SK-N-SH treated with all-trans-retinoic acid at 6 μM for 48 hours (cell line): Measurements from ENCODE around the gene RIC8B.

Source experiments
- BACH2 ChIP-seq: fragments of 250-450 bp; sonication (Bioruptor Pico); IDR thresholded peaks from 2 replicates; pipeline ENCODE4 v1.9.0; 2021; ENCODE audit warnings: mild to moderate bottlenecking, borderline replicate concordance
- ZC3H10 ChIP-seq: fragments of 250-450 bp; sonication (Bioruptor Pico); IDR thresholded peaks from 2 replicates; pipeline ENCODE4 v1.5.1; 2021; ENCODE audit warnings: mild to moderate bottlenecking, moderate library complexity
- ZFP3 ChIP-seq: fragments of 250-450 bp; sonication (Bioruptor Pico); IDR thresholded peaks from 2 replicates; pipeline ENCODE4 v1.5.0; 2020; ENCODE audit warnings: mild to moderate bottlenecking, moderate library complexity
- ZNF565 ChIP-seq: fragments of 450-650 bp; formaldehyde crosslinking; conservative IDR thresholded peaks from 2 replicates; pipeline ENCODE4 v1.5.0; 2020; ENCODE audit warnings: low read depth, mild to moderate bottlenecking, moderate library complexity
- ZNF70 ChIP-seq: fragments of 450-650 bp; formaldehyde crosslinking; IDR thresholded peaks from 2 replicates; pipeline ENCODE4 v1.5.0; 2020; ENCODE audit warnings: mild to moderate bottlenecking, moderate library complexity

DNA sequence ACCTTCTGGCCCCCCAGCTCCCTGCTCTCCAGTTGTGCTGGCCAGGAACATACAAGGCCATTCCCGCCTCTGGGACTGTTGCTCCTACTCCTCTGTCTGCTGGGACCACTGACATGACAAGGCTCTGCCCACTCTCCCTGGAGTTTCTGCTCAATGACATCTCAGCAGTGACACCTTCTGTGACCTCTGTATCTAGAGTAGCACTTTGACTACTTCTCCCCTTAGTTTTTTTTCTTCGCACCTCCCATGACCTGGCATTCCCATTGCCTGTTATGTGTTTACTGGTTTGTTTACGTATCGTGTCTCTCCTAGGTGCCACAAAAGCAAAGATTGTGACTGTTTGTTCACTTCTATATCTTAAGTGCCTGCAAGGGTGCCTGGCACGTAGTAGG, 141.1 kb downstream of the RIC8B start:
- TF ChIP-seq BACH2 (CRISPR knock-in tag) (no peak), ZC3H10 (CRISPR knock-in tag) (no peak), ZFP3 (CRISPR knock-in tag) (no peak), ZNF565 (CRISPR knock-in tag) (no peak), ZNF70 (no peak)
